ENCODE results near the gene ZIM2.
"Not testable (repeated sequence)": the region's sequence is repeated elsewhere in the genome, so short reads cannot be mapped to it uniquely, and the experiment has no call there.

ZIM2 gene

DNA sequence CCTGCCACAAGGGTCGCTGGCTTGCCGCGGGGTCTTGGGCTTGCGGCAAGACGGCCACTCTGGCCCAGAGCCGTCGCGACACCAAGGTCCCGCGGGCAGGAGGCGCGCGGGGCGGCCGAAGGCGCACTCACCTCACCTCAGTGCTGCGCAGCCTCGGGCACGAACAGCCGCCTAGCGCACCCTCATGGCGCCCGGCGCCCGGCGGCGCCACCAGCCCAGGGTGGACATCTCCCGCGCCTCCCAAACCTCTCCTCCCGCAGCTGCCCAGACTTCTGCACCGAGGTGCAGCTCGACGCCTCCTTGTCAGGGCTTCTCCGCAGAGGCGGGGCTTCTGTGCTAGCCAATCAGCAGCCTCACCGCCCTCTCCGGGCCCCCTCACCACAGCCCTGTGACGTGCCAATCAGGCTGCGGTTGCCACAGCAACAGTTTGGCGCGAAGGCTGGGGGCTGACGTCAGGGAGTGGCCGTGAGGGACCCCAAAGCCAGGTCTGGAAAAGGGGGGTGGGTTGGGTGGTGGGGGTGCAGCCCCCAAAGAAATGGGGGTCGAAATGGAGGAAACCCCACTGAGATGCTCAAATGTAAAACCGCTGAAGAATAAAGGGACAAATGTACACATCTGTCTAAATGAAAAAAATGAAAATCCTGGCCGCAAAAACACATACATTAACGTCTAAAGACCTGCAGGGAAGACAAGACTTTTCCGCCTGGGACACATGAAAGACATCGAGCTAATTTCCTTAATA is at the start of gene ZIM2, which contains the start of gene PEG3:
TSS of gene ZIM2 (minus strand) at position 276 of the 742 bp plus-strand sequence. CDS start 16,449 bp downstream, outside the sequence.
TSS of gene PEG3 (minus strand) at position 276 of the 742 bp plus-strand sequence. CDS start 16,071 bp downstream, outside the sequence.
- DNase-seq (ENCODE audit: low read depth), result no peak

- no peak for DNase-seq (ENCODE audit: low read depth)
These were observed 44.9 kb upstream of the ZIM2 start for GRCh38 chr19:56885173-56885985.

DNA sequence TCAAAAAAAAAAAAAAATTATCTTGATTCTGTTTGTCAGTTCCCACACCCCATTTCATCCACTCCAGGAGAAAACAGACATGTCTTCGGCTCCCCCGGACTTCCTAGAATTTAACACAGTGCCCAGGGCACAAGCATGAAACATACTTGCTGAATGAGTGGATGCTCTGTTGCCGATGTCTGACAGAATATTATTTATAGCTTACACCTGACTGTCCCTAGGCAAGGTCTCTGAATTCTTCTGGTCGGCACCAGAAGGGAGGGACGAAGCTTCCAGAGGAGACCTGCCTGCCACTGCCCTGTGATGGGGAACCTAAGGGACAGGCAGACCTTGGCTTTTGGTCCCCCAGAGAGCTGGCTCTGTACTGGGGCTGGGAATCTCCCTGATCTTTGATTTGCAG is 43.9 kb upstream of the ZIM2 start:
- DNase-seq (ENCODE audit: low read depth), result no peak

- DNase-seq (ENCODE audit: low read depth), result no peak
These were observed 40.2 kb upstream of the ZIM2 start for GRCh38 chr19:56880592-56881190.

- no peak for DNase-seq (ENCODE audit: low read depth)
These were observed 36.7 kb upstream of the ZIM2 start for GRCh38 chr19:56877069-56877715.

DNA sequence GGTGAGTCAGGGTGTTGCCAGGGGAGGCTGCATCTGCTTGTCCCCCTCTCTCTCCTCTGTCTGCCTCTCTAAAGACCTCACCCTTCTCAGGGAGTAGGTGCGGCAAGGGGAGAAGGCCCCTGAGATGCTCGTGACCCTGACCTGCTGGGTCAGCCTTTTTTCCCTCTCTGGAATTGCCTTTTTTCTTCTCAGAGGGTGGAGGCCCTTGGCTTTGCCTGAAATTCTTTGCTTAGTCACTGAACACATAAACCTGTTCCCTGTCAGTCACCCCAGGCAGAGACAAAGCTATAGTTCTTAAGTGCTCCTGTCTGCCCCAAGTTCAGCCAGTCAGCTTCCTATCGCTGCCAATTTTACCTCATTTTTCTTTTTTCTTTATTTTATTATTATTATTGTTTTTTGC is 35.2 kb upstream of the ZIM2 start:
- DNase-seq (ENCODE audit: low read depth), result no peak

DNA sequence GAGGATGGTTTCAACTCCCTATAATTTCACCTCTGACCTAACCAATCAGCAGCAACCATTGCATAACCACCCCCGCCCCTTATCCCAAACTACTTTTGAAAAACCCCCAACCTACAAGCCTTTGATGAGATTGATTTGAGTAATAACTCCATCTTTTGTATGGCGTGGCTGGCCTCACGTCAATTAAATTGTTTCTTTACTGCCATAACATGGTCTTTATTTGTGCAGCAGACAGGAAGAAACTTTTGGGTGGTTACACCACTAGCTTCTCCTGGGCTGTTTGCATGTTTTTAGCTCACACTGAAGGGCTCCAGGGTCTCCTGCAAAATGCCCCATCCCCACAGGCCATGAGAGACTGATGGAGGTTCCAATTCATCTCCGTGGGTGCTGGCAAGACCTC is 34.0 kb upstream of the ZIM2 start:
- DNase-seq (ENCODE audit: low read depth), result no peak

- DNase-seq (ENCODE audit: low read depth), result no peak
These were observed 33.0 kb upstream of the ZIM2 start for GRCh38 chr19:56873493-56873892.

DNA sequence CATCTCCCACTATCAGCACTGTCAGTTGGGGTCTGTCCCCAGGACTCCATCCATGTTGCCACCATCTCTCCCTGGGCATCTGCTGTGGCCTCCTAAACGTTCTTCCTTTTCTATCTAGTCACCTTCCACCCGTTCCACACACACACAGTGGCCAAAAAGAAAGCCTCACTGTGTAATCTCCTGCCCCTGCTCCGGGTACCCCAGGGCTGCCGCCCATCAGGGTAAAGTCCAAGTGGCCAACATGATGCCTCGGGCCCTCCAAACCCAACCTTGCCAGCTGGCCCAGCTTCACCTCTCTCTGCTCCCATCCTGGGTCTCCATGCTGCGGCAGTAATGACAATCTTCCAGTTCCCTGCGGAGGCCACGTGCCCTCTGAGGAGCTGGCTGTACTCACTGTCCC is 29.4 kb upstream of the ZIM2 start:
- DNase-seq (ENCODE audit: low read depth), result no peak

GRCh38 chr19:56868446-56868845 is 27.9 kb upstream of the ZIM2 start:
- DNase-seq (ENCODE audit: low read depth), result no peak

DNA sequence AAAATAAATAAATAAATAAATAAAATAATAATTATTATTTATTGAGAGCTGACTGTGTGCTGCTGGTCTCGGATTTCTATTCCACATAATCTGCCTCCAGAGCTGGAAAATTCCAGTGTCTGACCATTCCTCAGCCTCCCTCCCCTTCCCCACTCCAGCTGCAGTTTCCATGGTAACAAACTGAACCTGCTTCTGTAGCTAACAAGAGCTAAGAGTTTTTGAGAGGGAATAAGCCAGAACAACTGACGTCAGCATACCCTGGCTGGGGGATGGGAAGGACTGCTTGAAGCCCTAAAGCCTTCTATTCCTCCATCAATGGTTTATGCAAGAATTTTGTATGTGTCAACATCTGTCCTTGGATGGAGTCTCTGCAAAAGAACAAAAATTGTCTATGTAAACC is 26.0 kb upstream of the ZIM2 start:
- DNase-seq (ENCODE audit: low read depth), result no peak

- no peak for DNase-seq (ENCODE audit: low read depth)
These were observed 24.1 kb upstream of the ZIM2 start for GRCh38 chr19:56864443-56865125.

DNA sequence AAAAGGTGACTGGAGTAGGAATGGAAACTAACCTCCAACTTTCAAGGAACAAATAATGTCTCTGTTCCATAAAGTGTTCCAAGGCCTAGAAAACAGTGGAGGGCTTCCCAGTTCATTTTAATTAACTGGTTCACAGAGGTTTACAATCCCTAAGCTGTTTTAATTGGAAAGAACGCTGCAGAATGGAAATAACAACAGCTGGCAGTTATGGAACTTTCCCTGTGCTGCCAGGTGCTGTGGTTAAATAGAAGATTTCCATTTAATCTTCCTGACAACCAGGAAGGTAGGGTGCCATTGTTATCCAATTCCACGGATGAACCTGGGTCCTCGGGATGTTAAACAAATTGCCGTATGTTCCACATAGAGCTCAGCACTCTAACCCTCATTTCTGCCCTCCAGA is 22.2 kb upstream of the ZIM2 start:
- no peak for DNase-seq (ENCODE audit: low read depth)

DNA sequence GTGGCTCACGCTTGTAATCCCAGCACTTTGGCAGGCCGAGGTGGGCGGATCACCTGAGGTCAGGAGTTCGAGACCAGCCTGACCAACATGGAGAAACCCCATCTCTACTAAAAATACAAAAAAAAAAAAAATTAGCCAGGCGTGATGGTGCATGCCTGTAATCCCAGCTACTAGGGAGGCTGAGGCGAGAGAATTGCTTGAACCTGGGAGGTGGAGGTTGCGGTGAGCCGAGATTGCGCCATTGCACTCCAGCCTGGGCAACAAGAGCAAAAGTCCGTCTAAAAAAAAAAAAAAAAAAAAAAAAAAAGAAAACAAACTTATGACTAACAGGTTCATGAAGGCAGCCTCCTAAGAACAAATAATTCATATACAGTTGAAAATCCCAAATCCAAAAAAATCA is 19.9 kb upstream of the ZIM2 start:
- DNase-seq (ENCODE audit: low read depth), result not testable (repeated sequence)

DNA sequence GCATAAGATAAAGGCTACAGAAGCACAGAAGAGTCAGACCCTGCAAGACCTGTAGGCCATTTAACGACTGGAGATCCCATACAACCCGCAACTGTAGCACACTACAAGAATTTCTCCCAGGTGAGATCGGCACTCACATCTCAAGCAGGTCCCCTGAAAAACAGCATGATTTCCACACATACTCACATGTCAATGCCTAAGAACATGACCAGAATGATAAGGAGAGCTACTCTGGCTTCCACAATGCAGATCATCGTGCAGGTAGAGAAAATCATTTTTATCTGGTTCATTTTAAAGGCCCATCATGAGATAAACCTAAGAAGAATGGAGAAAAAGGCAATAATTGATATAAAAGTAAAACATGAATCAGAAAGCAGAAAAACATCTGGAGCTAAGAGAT is 17.5 kb upstream of the ZIM2 start:
- no peak for DNase-seq (ENCODE audit: low read depth)

DNA sequence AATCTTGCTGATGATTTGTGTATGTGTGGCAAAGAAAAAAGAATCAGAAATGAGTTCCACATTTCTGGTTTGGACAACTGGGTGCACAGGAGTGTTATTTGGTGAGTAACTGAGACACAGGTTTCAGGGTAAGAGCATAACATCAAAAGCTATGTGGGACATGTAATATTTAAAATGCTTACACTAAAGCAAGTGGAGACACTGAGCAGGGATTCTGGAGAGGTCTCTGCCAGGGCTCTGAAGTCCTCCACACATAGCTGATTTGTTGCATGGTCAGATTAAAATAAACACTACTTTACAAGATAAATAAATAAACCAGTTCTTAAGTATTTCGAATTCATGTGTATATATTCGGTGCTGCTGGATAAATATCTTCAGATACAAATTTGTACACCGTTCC is 16.3 kb upstream of the ZIM2 start:
- no peak for DNase-seq (ENCODE audit: low read depth)

- DNase-seq (ENCODE audit: low read depth), result not testable (repeated sequence)
These were observed 11.8 kb upstream of the ZIM2 start for GRCh38 chr19:56852361-56852760.

- DNase-seq (ENCODE audit: low read depth), result no peak
These were observed 7.6 kb upstream of the ZIM2 start for GRCh38 chr19:56848166-56848565.

DNA sequence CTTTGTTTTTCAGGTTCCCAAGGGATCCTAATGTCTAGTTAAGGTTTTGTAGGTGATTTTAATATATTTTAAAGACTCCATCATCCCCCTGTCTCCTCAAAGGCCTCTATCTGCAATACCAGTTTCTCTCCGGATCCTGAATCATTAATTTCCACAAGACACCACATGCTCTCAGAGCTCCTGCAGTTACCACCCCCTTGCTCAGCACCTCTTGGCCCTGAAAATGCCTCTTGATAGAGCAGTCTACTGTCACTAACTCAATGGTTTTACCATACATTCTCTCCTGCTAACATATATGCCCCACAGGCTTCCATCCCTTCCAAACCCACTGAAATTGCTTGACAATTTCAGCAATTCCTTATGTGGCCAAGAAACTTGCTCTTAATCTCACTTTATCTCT is 1.9 kb upstream of the ZIM2 start:
- no peak for DNase-seq (ENCODE audit: low read depth)

DNA sequence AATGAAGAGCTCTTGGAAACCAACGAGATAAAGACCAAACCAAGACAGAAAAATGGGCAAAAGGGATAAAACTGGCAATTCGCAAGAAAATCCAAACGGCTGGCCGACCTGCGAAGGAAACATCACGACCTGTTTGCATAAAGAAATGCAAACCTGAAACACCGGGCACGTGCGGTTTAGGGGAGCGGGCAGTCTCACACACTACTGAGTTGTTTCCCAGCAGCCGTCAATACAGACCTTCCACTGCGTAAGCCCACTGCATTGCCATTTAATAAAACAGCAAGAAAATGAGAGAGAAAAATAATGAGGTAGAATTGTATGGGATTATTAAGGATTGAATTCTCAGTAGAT is 642 bp upstream of the ZIM2 start:
- no peak for DNase-seq (ENCODE audit: low read depth)

- DNase-seq (ENCODE audit: low read depth), result no peak
These were observed 675 bp downstream of the ZIM2 start for GRCh38 chr19:56839652-56840450.

Data from stimulated activated CD8-positive, alpha-beta memory T cell treated with anti-CD3 and anti-CD28 coated beads, Interleukin-12 subunit alpha, Interleukin-12 subunit beta, amount 100 ng/mL, for 1 hour (primary cell).